VCaP (cell line): ENCODE data around the gene PDCD11.

ENCODE experiments used
- H3K27ac ChIP-seq: fragments of 450-650 bp; 2 replicates; pipeline ENCODE4 v1.5.1; 2017
- TF ChIP-seq, protein P1 (sequence below): fragments of 450-650 bp; conservative IDR thresholded peaks from 2 replicates; pipeline ENCODE4 v1.5.1; 2017; ENCODE audit warnings: mild to moderate bottlenecking, moderate library complexity

Gene PDCD11

DNA sequence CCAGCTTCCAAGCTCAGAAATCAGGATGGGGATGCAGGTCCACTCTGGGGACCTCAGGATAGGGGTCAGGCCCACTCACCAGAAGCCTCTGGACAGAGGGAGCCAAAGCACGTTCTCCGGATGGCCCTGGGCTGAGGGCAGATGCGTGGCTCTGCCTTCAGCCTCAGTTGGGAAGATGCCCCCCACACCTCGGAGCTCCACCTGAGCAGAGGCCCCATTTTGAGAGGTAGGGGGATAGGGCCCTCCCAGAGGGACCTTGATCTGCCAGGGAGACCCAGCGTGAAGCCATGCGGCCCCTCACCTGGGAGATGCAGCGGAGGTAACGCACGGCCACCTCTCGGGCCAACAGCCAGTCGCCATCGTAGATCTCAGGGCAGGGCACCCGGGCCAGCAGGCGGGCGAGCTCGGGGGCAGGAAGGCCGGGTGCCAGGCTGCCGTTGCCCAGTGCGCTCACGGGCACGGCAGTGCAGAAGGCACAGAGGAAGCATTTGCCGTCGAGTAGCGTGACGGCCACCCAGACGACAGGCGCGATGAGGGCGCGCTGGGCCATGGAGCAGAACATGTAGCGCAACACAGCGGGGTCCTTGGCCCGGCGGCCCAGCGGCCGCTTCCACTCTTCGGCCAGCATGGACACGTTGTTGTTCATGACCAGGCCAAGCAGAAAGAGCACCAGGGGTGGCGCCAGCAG is 61.6 kb downstream of the PDCD11 start:
- TF ChIP-seq, protein P1, sequence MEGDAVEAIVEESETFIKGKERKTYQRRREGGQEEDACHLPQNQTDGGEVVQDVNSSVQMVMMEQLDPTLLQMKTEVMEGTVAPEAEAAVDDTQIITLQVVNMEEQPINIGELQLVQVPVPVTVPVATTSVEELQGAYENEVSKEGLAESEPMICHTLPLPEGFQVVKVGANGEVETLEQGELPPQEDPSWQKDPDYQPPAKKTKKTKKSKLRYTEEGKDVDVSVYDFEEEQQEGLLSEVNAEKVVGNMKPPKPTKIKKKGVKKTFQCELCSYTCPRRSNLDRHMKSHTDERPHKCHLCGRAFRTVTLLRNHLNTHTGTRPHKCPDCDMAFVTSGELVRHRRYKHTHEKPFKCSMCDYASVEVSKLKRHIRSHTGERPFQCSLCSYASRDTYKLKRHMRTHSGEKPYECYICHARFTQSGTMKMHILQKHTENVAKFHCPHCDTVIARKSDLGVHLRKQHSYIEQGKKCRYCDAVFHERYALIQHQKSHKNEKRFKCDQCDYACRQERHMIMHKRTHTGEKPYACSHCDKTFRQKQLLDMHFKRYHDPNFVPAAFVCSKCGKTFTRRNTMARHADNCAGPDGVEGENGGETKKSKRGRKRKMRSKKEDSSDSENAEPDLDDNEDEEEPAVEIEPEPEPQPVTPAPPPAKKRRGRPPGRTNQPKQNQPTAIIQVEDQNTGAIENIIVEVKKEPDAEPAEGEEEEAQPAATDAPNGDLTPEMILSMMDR: no peak
- no peak overlapping the region for H3K27ac ChIP-seq

DNA sequence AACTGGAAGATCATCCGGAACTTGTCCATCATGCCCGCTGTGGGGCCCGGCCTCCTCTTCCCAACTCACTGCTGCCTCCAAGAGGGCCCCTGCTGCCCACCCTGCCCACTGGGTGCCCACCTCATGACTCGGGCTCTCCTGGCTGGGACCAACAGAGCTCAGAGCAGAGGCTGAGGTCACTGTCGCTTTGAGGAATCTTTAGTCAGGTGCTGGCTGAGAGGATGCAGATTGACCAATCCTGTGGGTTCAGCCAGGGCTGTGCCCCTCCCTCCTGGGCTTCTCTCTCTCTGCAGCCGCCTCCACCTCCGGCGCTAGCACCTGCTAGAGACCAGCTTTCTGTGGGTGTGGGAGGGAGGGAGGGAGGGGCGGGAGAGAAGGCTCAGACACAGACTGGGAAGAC is 62.3 kb downstream of the PDCD11 start, which contains the start of gene CALHM1:
CALHM1 (minus strand) TSS at position 181 of the 400 bp plus-strand sequence; CDS start at position 32, 149 bp downstream.
- TF ChIP-seq, protein P1: no peak
- no peak within 1 kb of the TSS for H3K27ac ChIP-seq

DNA sequence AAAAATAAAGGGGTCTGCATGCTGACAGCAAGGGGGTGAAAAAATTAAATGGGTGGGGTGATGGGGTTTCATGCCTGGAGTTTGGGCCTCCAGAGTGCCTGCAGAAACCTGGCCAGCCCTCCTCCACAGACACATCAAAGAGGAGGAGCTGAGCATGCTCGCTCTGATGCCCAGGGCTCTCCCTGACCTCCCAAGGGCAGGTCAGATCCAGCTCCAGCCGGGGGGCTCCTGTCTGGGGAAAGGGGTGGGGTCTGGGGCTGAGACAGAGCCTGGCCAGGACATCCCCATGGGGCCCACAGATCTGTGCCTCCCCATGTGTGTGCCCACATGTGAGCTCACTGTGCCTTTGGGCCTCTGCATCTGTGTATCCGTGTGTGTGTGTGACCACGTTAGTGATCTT is 63.2 kb downstream of the PDCD11 start:
- no peak overlapping the region for H3K27ac ChIP-seq
- TF ChIP-seq, protein P1: no peak

DNA sequence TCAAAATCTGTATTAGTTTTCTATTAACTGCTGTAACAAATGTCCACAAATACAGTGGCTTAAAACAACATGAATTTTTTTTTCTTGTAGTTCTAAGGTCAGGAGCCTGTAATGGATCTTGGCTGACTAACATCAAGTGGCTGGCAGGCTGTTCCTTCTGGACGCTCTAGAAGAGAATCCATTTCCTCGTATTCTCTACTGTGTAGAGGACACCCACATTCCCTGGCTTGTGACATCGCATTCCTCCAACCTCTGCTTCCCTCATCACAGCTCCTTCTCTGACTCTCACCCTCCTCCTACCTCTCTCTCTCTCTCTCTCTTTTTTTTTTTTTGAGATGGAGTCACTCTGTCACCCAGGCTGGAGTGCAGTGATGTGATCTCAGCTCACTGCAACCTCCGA is 67.1 kb downstream of the PDCD11 start:
- TF ChIP-seq, protein P1: no peak
- H3K27ac ChIP-seq: no peak overlapping the region

DNA sequence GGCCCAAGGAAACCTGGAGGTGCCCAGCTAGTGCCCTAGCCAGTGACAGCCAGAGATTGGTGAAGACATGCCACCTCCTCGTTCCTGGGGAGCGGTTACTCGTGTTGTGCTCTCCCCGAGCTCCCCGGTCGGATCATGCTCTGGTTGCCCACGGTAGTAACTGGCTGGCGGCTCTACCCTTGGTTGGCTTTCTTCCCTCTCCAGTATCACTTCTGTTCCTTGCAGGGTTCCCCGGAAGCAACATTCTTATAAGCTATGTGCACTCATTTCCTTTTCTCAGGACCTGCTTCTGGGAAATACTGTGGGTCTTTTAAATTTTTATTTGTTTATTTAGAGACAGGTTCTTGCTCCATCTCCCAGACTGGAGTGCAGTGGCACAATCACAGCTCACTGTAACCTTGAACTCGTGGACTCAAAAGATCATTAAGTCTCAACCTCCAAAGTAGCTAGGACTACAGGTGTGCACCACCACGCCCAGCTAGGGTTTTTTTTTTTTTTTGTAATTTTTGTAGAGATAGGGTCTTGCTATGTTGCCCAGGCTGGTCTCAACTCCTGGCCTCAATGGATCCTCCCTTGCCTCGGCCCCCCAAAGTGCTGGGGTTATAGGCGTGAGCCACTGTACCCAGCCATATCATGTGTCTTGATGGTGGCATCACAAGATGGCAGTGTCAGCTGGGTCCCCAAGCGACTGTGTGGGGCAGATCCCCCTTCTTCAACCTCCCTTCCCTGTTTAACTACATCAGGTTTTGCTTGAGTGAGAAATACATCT is 69.2 kb downstream of the PDCD11 start:
- TF ChIP-seq, protein P1: no peak
- peak overlapping the region; percentile 68 for H3K27ac ChIP-seq

DNA sequence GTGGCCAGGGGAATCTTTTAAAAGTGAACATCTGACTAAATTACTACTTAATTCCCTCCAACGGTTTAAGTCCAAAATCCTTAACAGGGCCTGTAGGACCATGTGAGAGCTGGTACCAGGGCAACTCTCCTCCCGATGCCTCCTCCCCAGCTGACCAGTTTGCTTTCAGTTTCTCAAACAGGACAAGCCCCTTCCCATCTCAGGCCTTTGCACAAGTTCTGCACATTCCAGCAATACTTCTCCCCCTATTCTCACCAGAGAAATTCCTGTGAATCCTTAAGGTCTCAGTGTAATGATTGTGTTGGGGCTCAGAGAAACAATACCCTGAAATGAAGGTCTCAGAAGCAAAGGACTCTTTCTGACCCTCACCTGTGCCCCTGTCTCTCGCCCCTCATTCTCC is 70.3 kb downstream of the PDCD11 start:
- H3K27ac ChIP-seq: peak overlapping the region; percentile 68; the same call in 1 of the 2 replicates
- TF ChIP-seq, protein P1: no peak

DNA sequence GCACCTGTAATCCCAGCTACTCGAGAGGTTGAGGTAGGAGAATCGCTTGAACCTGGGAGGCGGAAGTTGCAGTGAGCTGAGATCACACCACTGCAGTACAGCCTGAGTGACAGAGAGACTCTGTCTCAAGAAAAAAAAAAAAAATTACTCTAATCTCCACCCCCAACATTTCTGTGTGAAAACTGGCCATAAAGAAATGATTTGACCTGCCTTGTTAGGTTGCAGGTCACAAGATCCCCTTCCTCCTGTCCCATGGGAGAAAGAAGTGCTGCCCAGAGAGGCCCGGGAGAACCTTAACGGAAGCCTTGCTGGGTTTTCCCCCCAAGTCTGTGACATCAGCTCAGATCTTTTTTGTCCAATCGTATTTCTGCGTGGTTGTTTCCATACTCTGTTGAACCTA is 71.0 kb downstream of the PDCD11 start:
- no peak overlapping the region for H3K27ac ChIP-seq
- TF ChIP-seq, protein P1: no peak
